Measurements from ENCODE around the gene RAB3GAP2.
"Not testable (repeated sequence)": the region's sequence is repeated elsewhere in the genome, so short reads cannot be mapped to it uniquely, and the experiment has no call there.

The RAB3GAP2 gene

GRCh38 chr1:220272047-220272840, at the start of gene RAB3GAP2:
Gene RAB3GAP2, minus strand, starts transcription at chr1:220272453. Its CDS starts 116 bp downstream, at chr1:220272337.
- DNase-seq (ENCODE audit: low read depth in 2 of 2) = peak; percentile 94 to 95

GRCh38 chr1:220321758-220322157, 49.5 kb upstream of the RAB3GAP2 start:
- no peak for DNase-seq (ENCODE audit: low read depth in 2 of 2)

GRCh38 chr1:220320709-220321108, 48.5 kb upstream of the RAB3GAP2 start:
- no peak for DNase-seq (ENCODE audit: low read depth in 2 of 2)

GRCh38 chr1:220318673-220319072, 46.4 kb upstream of the RAB3GAP2 start:
- no peak for DNase-seq (ENCODE audit: low read depth in 2 of 2)

- DNase-seq (ENCODE audit: low read depth in 2 of 2) = no peak
These were observed 44.9 kb upstream of the RAB3GAP2 start for GRCh38 chr1:220317161-220317560.

GRCh38 chr1:220316305-220316704, 44.1 kb upstream of the RAB3GAP2 start:
- DNase-seq (ENCODE audit: low read depth in 2 of 2) = no peak

GRCh38 chr1:220315070-220315839, 43.0 kb upstream of the RAB3GAP2 start:
- no peak for DNase-seq (ENCODE audit: low read depth in 2 of 2)

- no peak for DNase-seq (ENCODE audit: low read depth in 2 of 2)
These were observed 41.3 kb upstream of the RAB3GAP2 start for GRCh38 chr1:220313576-220313975.

GRCh38 chr1:220310147-220310546, 37.9 kb upstream of the RAB3GAP2 start:
- DNase-seq (ENCODE audit: low read depth in 2 of 2) = not testable (repeated sequence)

- DNase-seq (ENCODE audit: low read depth in 2 of 2) = no peak
These were observed 35.4 kb upstream of the RAB3GAP2 start for GRCh38 chr1:220307607-220308006.

GRCh38 chr1:220306339-220306738, 34.1 kb upstream of the RAB3GAP2 start:
- no peak for DNase-seq (ENCODE audit: low read depth in 2 of 2)

GRCh38 chr1:220303871-220304270, 31.6 kb upstream of the RAB3GAP2 start:
- no peak for DNase-seq (ENCODE audit: low read depth in 2 of 2)

GRCh38 chr1:220301630-220302029, 29.4 kb upstream of the RAB3GAP2 start:
- DNase-seq (ENCODE audit: low read depth in 2 of 2) = no peak

GRCh38 chr1:220300442-220301121, 28.3 kb upstream of the RAB3GAP2 start:
- DNase-seq (ENCODE audit: low read depth in 2 of 2) = no peak

GRCh38 chr1:220299337-220299736, 27.1 kb upstream of the RAB3GAP2 start:
- no peak for DNase-seq (ENCODE audit: low read depth in 2 of 2)

- no peak for DNase-seq (ENCODE audit: low read depth in 2 of 2)
These were observed 26.4 kb upstream of the RAB3GAP2 start for GRCh38 chr1:220298470-220299205.

- no peak for DNase-seq (ENCODE audit: low read depth in 2 of 2)
These were observed 24.7 kb upstream of the RAB3GAP2 start for GRCh38 chr1:220296981-220297380.

GRCh38 chr1:220294846-220295301, 22.6 kb upstream of the RAB3GAP2 start:
- no peak for DNase-seq (ENCODE audit: low read depth in 2 of 2)

- no peak for DNase-seq (ENCODE audit: low read depth in 2 of 2)
These were observed 19.3 kb upstream of the RAB3GAP2 start for GRCh38 chr1:220291580-220291979.

- no peak for DNase-seq (ENCODE audit: low read depth in 2 of 2)
These were observed 18.0 kb upstream of the RAB3GAP2 start for GRCh38 chr1:220290140-220290761.

- no peak for DNase-seq (ENCODE audit: low read depth in 2 of 2)
These were observed 14.9 kb upstream of the RAB3GAP2 start for GRCh38 chr1:220287129-220287528.

Data from stimulated activated CD8-positive, alpha-beta memory T cell treated with anti-CD3 and anti-CD28 coated beads, Interleukin-15, amount 100 ng/mL, for 4 hours (primary cell).